Measurements from ENCODE around the gene CXCR6.

DNA sequence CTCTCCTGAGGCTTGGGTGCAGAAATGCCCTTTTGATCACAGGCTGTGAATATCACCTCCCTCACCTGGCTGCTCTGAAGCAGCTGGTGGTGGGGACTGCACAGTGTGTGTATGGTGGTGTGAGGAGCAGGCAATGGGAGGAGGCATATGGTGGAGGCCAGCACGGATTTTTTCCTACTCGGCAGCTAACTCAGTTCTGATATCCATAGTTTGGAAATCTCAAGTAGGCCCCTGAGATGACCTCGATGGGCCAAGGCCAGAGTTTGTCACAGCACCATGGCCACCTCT, 21.3 kb upstream of the CXCR6 start:
- TF ChIP-seq CHD2 (IDR thresholded peaks at IDR 0.05; ENCODE audit: low read length) (no peak), CHD1 (IDR thresholded peaks at IDR 0.05; ENCODE audit: low read depth, low read length) (no peak), MAFK (IDR thresholded peaks at IDR 0.05; ENCODE audit: low read depth, low read length) (no peak), E2F6 (IDR thresholded peaks at IDR 0.05) (no peak), POLR2A (IDR thresholded peaks at IDR 0.05; ENCODE audit: control extremely low read depth in 1 of 2, low read depth in 2 of 2, low read length in 2 of 2) (no peak)
- TF ChIP-seq, protein P1, sequence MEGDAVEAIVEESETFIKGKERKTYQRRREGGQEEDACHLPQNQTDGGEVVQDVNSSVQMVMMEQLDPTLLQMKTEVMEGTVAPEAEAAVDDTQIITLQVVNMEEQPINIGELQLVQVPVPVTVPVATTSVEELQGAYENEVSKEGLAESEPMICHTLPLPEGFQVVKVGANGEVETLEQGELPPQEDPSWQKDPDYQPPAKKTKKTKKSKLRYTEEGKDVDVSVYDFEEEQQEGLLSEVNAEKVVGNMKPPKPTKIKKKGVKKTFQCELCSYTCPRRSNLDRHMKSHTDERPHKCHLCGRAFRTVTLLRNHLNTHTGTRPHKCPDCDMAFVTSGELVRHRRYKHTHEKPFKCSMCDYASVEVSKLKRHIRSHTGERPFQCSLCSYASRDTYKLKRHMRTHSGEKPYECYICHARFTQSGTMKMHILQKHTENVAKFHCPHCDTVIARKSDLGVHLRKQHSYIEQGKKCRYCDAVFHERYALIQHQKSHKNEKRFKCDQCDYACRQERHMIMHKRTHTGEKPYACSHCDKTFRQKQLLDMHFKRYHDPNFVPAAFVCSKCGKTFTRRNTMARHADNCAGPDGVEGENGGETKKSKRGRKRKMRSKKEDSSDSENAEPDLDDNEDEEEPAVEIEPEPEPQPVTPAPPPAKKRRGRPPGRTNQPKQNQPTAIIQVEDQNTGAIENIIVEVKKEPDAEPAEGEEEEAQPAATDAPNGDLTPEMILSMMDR (IDR thresholded peaks at IDR 0.05; ENCODE audit: control extremely low read depth in 1 of 3, insufficient read depth in 1 of 3, low read depth in 1 of 3, low read length in 3 of 3), result no peak
